Prostate gland (tissue), 2 donors: ENCODE results near the gene TRA2B. TPM values are rescaled to one million over a fixed set of nuclear protein-coding genes. Genes with fewer than 3 reads are reported as not detected.
A peak's percentile ranks its signal among the peaks of the same experiment; 100 is the strongest.

Source experiments
- DNase-seq: peaks from one replicate; pipeline ENCODE4 v3.0.0-alpha.2; 2019; ENCODE audit warnings: low spot score
- H3K27ac ChIP-seq, 2 donors: fragments of 200-600 bp; sonication (generic); 2 replicates each; pipeline ENCODE4 v1.5.1; 2017 to 2019
- H3K27me3 ChIP-seq: fragments of 200-600 bp; sonication (generic); replicated peaks from 2 replicates; pipeline ENCODE4 v1.5.1; 2019; ENCODE audit not compliant: insufficient read depth
- H3K36me3 ChIP-seq, 2 donors: fragments of 200-600 bp; sonication (generic); 1 replicate in 1 of 2; 2 replicates in 1 of 2; pipeline versions ENCODE4 v1.5.1 to v1.8.1; 2017 to 2019
- H3K4me1 ChIP-seq: fragments of 200-600 bp; sonication (generic); replicated peaks from 2 replicates; pipeline ENCODE4 v1.5.1; 2019
- H3K4me3 ChIP-seq, 2 donors: fragments of 200-600 bp; sonication (generic); 2 replicates each; pipeline ENCODE4 v1.5.1; 2017 to 2019
- H3K9me3 ChIP-seq: fragments of 200-600 bp; sonication (generic); 2 replicates; pipeline ENCODE4 v1.5.1; 2017
- POLR2A ChIP-seq: fragments of 450-650 bp; IDR thresholded peaks from one replicate; pipeline ENCODE4 v1.6.1; 2016; ENCODE audit warnings: antibody characterized with exemption, mild to moderate bottlenecking
- POLR2AphosphoS5 ChIP-seq: sonication (generic); formaldehyde crosslinking; IDR thresholded peaks from one replicate; pipeline ENCODE4 v1.6.1; 2017; ENCODE audit warnings: antibody characterized with exemption
- WGBS: methylation state at CpG from one replicate; pipeline ENCODE4 v1.1.5; 2018; 5-methylcytosine and 5-hydroxymethylcytosine counted together
- intact Hi-C: fragments of 100-400 bp; cut with DNase I; formaldehyde crosslinking; loops from one replicate; pipeline ENCODE4 v1.14.2; 2022
- total RNA-seq, 2 donors: library from RNA; depleted of rRNA; stranded (reverse); fragments of >200 nt; gene quantifications; one replicate each; pipeline ENCODE4 v1.1.0, GENCODE V29; 2016
- TF ChIP-seq, protein P1 (sequence below), 4 experiments: fragments of 200-600 bp in 2 of 4; fragments of 450-650 bp in 2 of 4; sonication (generic) in 2 of 4; IDR thresholded peaks; 1 replicate in 3 of 4; 2 replicates in 1 of 4; pipeline ENCODE4 v1.5.1; 2016 to 2019; ENCODE audit warnings: antibody characterized with exemption in 4 of 4, mild to moderate bottlenecking in 2 of 4, moderate library complexity in 2 of 4

The TRA2B gene
- total RNA-seq, 2 donors from 2014 or later = 132 to 137 TPM

DNA sequence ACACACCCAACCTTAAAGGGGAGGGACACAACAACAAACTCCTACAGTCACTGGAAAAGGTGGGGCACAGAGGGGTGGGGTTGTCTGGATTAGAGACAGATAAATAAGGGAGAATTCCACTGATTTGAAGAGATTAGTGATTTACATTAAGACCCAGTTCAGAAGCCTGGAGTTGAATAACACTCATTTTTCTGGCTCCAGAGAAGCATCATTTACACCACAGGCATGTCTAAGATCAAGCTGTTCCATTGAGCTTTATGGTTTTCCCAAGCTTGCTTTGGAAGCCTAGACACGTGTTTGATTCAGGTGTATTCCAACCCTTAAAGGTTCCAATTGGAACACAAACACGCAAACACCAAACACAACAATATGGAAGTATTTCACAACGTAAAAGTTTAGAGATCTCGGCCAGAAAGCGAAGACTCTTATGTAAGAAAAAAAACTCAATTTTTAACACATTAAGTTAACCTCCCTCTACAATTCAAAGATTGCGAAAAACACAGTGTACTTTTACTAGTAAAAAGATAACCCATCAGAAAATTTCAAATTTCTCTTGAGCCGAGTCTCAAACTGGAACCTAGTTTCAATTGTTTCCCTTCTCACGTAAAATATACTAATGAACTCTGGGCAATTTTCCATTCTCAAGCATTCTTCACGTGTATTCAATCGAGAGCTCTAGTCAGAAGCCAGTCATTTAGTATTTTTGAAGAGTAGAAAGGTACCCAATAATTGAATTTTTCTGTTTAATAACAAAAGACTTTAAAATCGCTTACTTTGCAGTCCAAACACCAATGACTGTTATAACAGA is 2.1 kb downstream of the TRA2B start:
- Histone ChIP-seq H3K27me3 (no peaks in the 10 kb centered on the region), H3K4me3 (peak overlapping the region; percentile 88 to 100), H3K27ac (peak overlapping the region; percentile 100), H3K4me1 (no peaks in the 10 kb centered on the region), H3K9me3 (no peaks in the 10 kb centered on the region), H3K36me3 (no peaks in the 10 kb centered on the region)
- intact Hi-C loops = loop anchor here (5.0 to 10.0 kb wide), 2 partner anchors 172 to 849 kb away; partner anchors contain the start of genes EIF4A2 and ETV5
- DNase-seq = no peak
- 2% methylated on average over 11 of the region's 11 CpGs for WGBS
- TF ChIP-seq, protein P1, sequence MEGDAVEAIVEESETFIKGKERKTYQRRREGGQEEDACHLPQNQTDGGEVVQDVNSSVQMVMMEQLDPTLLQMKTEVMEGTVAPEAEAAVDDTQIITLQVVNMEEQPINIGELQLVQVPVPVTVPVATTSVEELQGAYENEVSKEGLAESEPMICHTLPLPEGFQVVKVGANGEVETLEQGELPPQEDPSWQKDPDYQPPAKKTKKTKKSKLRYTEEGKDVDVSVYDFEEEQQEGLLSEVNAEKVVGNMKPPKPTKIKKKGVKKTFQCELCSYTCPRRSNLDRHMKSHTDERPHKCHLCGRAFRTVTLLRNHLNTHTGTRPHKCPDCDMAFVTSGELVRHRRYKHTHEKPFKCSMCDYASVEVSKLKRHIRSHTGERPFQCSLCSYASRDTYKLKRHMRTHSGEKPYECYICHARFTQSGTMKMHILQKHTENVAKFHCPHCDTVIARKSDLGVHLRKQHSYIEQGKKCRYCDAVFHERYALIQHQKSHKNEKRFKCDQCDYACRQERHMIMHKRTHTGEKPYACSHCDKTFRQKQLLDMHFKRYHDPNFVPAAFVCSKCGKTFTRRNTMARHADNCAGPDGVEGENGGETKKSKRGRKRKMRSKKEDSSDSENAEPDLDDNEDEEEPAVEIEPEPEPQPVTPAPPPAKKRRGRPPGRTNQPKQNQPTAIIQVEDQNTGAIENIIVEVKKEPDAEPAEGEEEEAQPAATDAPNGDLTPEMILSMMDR (IDR thresholded peaks at IDR 0.05) = no peak
- TF ChIP-seq POLR2A = no peak
- no peak for TF ChIP-seq POLR2AphosphoS5

DNA sequence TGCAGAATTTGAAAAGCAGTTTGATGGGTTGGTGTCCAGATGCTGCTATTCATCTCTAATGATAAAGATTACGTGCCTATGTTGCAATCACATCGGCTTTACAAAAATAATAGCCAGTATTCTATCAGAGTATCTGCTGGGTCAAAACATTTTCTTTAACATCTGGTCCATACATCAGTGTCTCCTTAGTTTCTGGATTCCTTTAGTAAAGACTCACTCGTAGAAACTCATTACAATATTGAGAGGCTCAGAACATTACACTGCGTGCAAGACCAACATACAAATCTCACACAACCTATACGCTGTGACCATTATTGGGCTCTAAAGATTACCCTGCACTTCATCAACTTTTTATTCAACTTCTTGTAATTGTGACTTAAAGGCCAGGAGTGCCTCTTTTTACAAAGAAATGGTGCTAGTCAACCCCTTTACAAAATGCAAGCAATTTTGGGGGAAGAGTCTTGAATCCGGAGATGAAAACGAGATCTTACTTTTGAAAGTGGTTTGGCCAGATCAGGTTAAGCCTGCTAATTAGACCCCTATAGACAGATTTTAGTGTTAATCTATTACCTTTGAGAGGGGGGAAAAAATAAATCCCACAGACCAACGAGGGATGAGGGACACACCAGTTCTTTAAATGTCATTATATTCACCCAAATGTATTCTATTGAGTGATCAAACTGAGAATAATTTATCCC is 2.9 kb downstream of the TRA2B start:
- DNase-seq = no peak
- Histone ChIP-seq H3K36me3 (no peaks in the 10 kb centered on the region), H3K4me3 (peak overlapping the region; percentile 88 to 100), H3K27me3 (no peaks in the 10 kb centered on the region), H3K4me1 (no peaks in the 10 kb centered on the region), H3K9me3 (no peaks in the 10 kb centered on the region), H3K27ac (peak overlapping the region in 1 of 2 donors; percentile 100)
- 3% methylated on average over 8 of the region's 8 CpGs for WGBS
- TF ChIP-seq POLR2AphosphoS5 = no peak
- TF ChIP-seq POLR2A = no peak
- TF ChIP-seq, protein P1 (IDR thresholded peaks at IDR 0.05) = no peak
- intact Hi-C loops = loop anchor here (5.0 to 10.0 kb wide), 2 partner anchors 172 to 850 kb away; partner anchors contain the start of genes EIF4A2 and ETV5

DNA sequence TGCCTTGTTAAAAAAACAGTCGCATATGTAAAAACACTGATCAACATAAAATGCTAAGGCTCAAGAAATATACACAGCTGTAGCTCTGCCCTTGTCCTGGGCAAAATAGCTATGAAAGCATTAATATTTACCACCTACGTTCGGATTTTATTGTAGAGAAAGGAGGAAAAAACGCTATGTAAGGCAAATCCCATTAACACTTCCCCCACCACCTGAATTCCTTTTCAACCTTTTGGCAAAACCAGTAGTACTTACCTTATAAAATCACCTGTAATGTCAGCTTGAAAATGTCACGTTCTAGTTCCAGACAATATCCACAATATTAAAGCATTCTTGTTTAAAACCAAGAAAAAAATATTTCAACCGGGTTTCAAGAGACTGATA is 3.6 kb downstream of the TRA2B start:
- Histone ChIP-seq H3K27me3 (no peaks in the 10 kb centered on the region), H3K4me1 (peaks cover 6% of the 10 kb centered on the region), H3K36me3 (no peaks in the 10 kb centered on the region), H3K9me3 (no peaks in the 10 kb centered on the region), H3K27ac (peak overlapping the region in 1 of 2 donors; percentile 100), H3K4me3 (peak overlapping the region; percentile 88 to 100)
- intact Hi-C loops = loop anchor here (10.0 kb wide), 1 partner anchor 851 kb away; the partner anchor contains the start of gene EIF4A2
- TF ChIP-seq POLR2AphosphoS5 (no peak), POLR2A (no peak)
- TF ChIP-seq, protein P1 (IDR thresholded peaks at IDR 0.05) = no peak
- 1% methylated on average over 6 of the region's 6 CpGs for WGBS
- DNase-seq = no peak

DNA sequence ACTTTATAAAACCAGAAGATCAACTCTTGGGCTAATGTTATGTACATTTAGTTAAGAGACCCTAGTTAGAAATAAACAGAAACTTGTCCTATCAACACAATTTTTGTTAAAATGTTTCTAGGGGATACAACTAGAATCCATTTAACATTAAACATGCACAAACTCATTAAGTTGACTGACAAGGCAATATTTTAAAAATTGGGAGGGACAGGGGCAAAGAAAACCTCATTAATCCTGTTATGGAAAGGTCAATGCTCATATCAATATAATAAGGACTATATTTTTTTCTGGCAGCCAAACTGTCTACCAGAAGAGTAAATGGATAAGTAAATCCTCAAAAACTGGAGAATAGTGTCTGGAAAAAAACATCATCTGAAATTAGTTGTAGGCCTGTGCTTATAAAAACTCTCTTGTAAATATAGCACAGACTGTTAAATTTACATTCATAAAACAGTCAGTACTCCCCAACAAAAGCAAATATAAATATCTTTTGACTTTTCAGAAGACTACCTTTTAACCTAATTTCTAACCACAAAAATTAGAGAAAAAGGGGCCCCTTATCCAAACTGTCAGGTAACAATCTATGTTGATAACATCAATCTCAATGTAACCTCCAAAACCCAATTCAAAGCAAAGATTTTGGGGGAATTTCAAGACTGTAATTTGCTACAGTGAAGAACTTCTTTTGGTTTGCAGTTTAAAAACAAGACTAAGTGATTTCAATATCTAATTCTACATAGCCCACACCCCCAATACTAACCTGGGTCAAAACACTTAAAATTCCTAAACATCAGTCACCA is 4.2 kb downstream of the TRA2B start:
- intact Hi-C loops = loop anchor here (10.0 kb wide), 1 partner anchor 851 kb away; the partner anchor contains the start of gene EIF4A2

More for the DNA sequence above, 4.2 kb downstream of the TRA2B start:
- Histone ChIP-seq H3K4me1 (peaks cover 10% of the 10 kb centered on the region), H3K27ac (peak overlapping the region; percentile 9 to 100), H3K9me3 (no peaks in the 10 kb centered on the region), H3K36me3 (no peaks in the 10 kb centered on the region), H3K27me3 (no peaks in the 10 kb centered on the region), H3K4me3 (peak overlapping the region in 1 of 2 donors; percentile 88)
- TF ChIP-seq POLR2AphosphoS5 = no peak
- TF ChIP-seq, protein P1 (IDR thresholded peaks at IDR 0.05) = no peak
- no peak for TF ChIP-seq POLR2A
- no peak for DNase-seq
